H1 (cell line): Measurements from ENCODE around the gene EPN3. TPM values are rescaled to one million over a fixed set of nuclear protein-coding genes. Genes with fewer than 3 reads are reported as not detected.

ENCODE experiments used
- CTCF ChIA-PET: fragments of 300-600 bp; sonication (Branson Sonifier 250); formaldehyde crosslinking; loops from one replicate; lab custom pipeline; 2021; ENCODE audit not compliant: partially characterized antibody; lab: Charles Lee
- POLR2A ChIA-PET: fragments of 300-600 bp; sonication (Branson Sonifier 250); formaldehyde crosslinking; loops from one replicate; lab custom pipeline; 2021; ENCODE audit warnings: inconsistent platforms; ENCODE audit not compliant: partially characterized antibody; lab: Charles Lee
- DNase-seq, 2 experiments: peaks; one replicate each; pipeline versions ENCODE4 v3.0.0 to v3.0.0-alpha.2; 2010 to 2022; ENCODE audit warnings: low spot score in 2 of 2, low read depth in 1 of 2, mixed read lengths in 1 of 2
- FAIRE-seq: peaks from 2 replicates; lab custom pipeline; 2011; peaks lifted over from hg19 to GRCh38; lab: Jason Lieb, UNC
- H2AFZ ChIP-seq: 2 replicates; pipeline ENCODE4 v1.8.1; 2012; ENCODE audit warnings: low read length, inconsistent platforms
- H2AK5ac ChIP-seq: 2 replicates; pipeline ENCODE4 v1.6.1; 2013; ENCODE audit warnings: low read depth, low read length
- H2BK120ac ChIP-seq: replicated peaks from 2 replicates; pipeline ENCODE3; 2013; ENCODE audit warnings: low read depth, low read length, inconsistent platforms
- H2BK12ac ChIP-seq: 2 replicates; pipeline ENCODE4 v1.6.1; 2013; ENCODE audit warnings: low read depth, low read length
- H2BK15ac ChIP-seq: 2 replicates; pipeline ENCODE4 v1.6.1; 2013; ENCODE audit warnings: low read length
- H2BK20ac ChIP-seq: 2 replicates; pipeline ENCODE4 v1.6.1; 2013; ENCODE audit warnings: low read length
- H2BK5ac ChIP-seq: 2 replicates; pipeline ENCODE4 v1.6.1; 2013; ENCODE audit warnings: low read depth, low read length
- H3K14ac ChIP-seq: 2 replicates; pipeline ENCODE4 v1.6.1; 2013; ENCODE audit warnings: inconsistent platforms; ENCODE audit not compliant: insufficient read length
- H3K18ac ChIP-seq: 2 replicates; pipeline ENCODE4 v1.6.1; 2013; ENCODE audit warnings: low read length; ENCODE audit errors: extremely low read depth
- H3K23ac ChIP-seq: 2 replicates; pipeline ENCODE4 v1.6.1; 2013; ENCODE audit warnings: inconsistent platforms; ENCODE audit not compliant: insufficient read length
- H3K23me2 ChIP-seq: 2 replicates; pipeline ENCODE4 v1.6.1; 2013; ENCODE audit warnings: low read depth, low read length
- H3K27ac ChIP-seq: 2 replicates; pipeline ENCODE4 v1.6.1; 2011; ENCODE audit warnings: low read depth, low read length, inconsistent platforms
- H3K27me3 ChIP-seq, 4 experiments: replicated peaks in 1 of 4; 1 replicate in 1 of 4; 2 replicates in 3 of 4; pipeline versions ENCODE4 v1.6.1 to v1.8.1; 2011 to 2013; ENCODE audit warnings: low read length in 3 of 4, mild to moderate bottlenecking in 3 of 4, inconsistent platforms in 2 of 4, mixed read lengths in 2 of 4, moderate library complexity in 1 of 4; ENCODE audit not compliant: control insufficient read depth in 3 of 4, insufficient read depth in 3 of 4; ENCODE audit errors: extremely low read depth in 1 of 4
- H3K36me3 ChIP-seq, 4 experiments: 2 replicates each; pipeline versions ENCODE4 v1.6.1 to v1.8.1; 2011 to 2013; ENCODE audit warnings: mild to moderate bottlenecking in 4 of 4, low read length in 3 of 4, moderate library complexity in 2 of 4, control low read depth in 1 of 4, inconsistent platforms in 1 of 4; ENCODE audit not compliant: insufficient read depth in 4 of 4, control insufficient read depth in 2 of 4
- H3K4ac ChIP-seq: replicated peaks from 2 replicates; pipeline ENCODE3; 2013; ENCODE audit warnings: low read length, low read depth, mixed read lengths, inconsistent platforms; ENCODE audit not compliant: insufficient read length
- H3K4me1 ChIP-seq, 4 experiments: replicated peaks in 1 of 4; 1 replicate in 1 of 4; 2 replicates in 3 of 4; pipeline versions ENCODE4 v1.6.1 to v1.8.1; 2011 to 2013; ENCODE audit warnings: low read length in 3 of 4, inconsistent platforms in 2 of 4, mixed read lengths in 1 of 4; ENCODE audit not compliant: insufficient read depth in 4 of 4, control insufficient read depth in 3 of 4
- H3K4me2 ChIP-seq, 2 experiments: 2 replicates each; pipeline versions ENCODE4 v1.6.1 to v1.8.1; 2011 to 2013; ENCODE audit warnings: low read depth in 2 of 2, low read length in 2 of 2, control low read depth in 1 of 2, inconsistent platforms in 1 of 2, mild to moderate bottlenecking in 1 of 2; ENCODE audit not compliant: insufficient read depth in 1 of 2
- H3K4me3 ChIP-seq, 4 experiments: fragments of 200-600, 300-600 bp in 1 of 4; sonication (generic), shearing (Covaris generic), sonication (Bioruptor Twin) in 1 of 4; 2 replicates each; pipeline versions ENCODE4 v1.5.1 to v1.8.1; 2011 to 2016; ENCODE audit warnings: low read length in 4 of 4, low read depth in 3 of 4, control low read depth in 2 of 4, inconsistent platforms in 2 of 4, mild to moderate bottlenecking in 2 of 4, mixed read lengths in 1 of 4, moderate library complexity in 1 of 4; ENCODE audit not compliant: insufficient read depth in 2 of 4; ENCODE audit errors: extremely low read depth in 1 of 4
- H3K56ac ChIP-seq: replicated peaks from 2 replicates; pipeline ENCODE3; 2013; ENCODE audit warnings: low read depth, mild to moderate bottlenecking, mixed read lengths, low read length, inconsistent platforms; ENCODE audit not compliant: insufficient read length
- H3K79me1 ChIP-seq: 2 replicates; pipeline ENCODE4 v1.6.1; 2013; ENCODE audit warnings: low read depth, low read length, control low read depth
- H3K79me2 ChIP-seq, 2 experiments: 2 replicates each; pipeline versions ENCODE4 v1.6.1 to v1.8.1; 2012 to 2013; ENCODE audit warnings: low read length in 2 of 2, mild to moderate bottlenecking in 2 of 2, inconsistent platforms in 1 of 2; ENCODE audit not compliant: insufficient read depth in 2 of 2, control insufficient read depth in 1 of 2
- H3K9ac ChIP-seq, 4 experiments: replicated peaks in 1 of 4; 1 replicate in 1 of 4; 2 replicates in 3 of 4; pipeline versions ENCODE4 v1.6.1 to v1.8.1; 2011 to 2013; ENCODE audit warnings: low read depth in 3 of 4, low read length in 3 of 4, control low read depth in 2 of 4, mild to moderate bottlenecking in 2 of 4, moderate library complexity in 2 of 4, inconsistent platforms in 1 of 4; ENCODE audit errors: extremely low read depth in 1 of 4
- H3K9me3 ChIP-seq, 2 experiments: 2 replicates each; pipeline versions ENCODE4 v1.6.1 to v1.8.1; 2012 to 2013; ENCODE audit warnings: mild to moderate bottlenecking in 2 of 2, moderate library complexity in 2 of 2, control low read depth in 1 of 2, inconsistent platforms in 1 of 2, low read depth in 1 of 2, low read length in 1 of 2, mixed read lengths in 1 of 2; ENCODE audit not compliant: insufficient read depth in 2 of 2
- H4K20me1 ChIP-seq, 2 experiments: replicated peaks in 1 of 2; 2 replicates each; pipeline versions ENCODE3 to v1.8.1; 2011 to 2013; ENCODE audit warnings: inconsistent platforms in 2 of 2, low read length in 2 of 2, mild to moderate bottlenecking in 1 of 2; ENCODE audit not compliant: insufficient read depth in 2 of 2, control insufficient read depth in 1 of 2
- H4K5ac ChIP-seq: 2 replicates; pipeline ENCODE4 v1.6.1; 2013; ENCODE audit warnings: low read length, low read depth, mixed read lengths, inconsistent platforms; ENCODE audit not compliant: insufficient read length
- H4K8ac ChIP-seq: 2 replicates; pipeline ENCODE4 v1.8.0; 2013; ENCODE audit warnings: mild to moderate bottlenecking, moderate library complexity, low read length, inconsistent platforms; ENCODE audit not compliant: insufficient read depth; ENCODE audit errors: extremely low read depth
- H4K91ac ChIP-seq: replicated peaks from 2 replicates; pipeline ENCODE3; 2013; ENCODE audit warnings: low read length, mixed read lengths, inconsistent platforms; ENCODE audit not compliant: insufficient read length
- RAD21 ChIP-seq, 2 experiments: IDR thresholded peaks in 1 of 2; conservative IDR thresholded peaks in 1 of 2; 2 replicates each; pipeline ENCODE4 v1.6.1; 2011; ENCODE audit warnings: low read depth in 2 of 2, low read length in 2 of 2, improper control_type of control experiment in 1 of 2, inconsistent platforms in 1 of 2, mild to moderate bottlenecking in 1 of 2, moderate library complexity in 1 of 2
- SRF ChIP-seq: IDR thresholded peaks from 2 replicates; pipeline ENCODE4 v1.6.1; 2011; ENCODE audit warnings: mild to moderate bottlenecking, low read depth, low read length, moderate library complexity
- WGBS, 2 experiments: shearing (Covaris generic) in 1 of 2; methylation state at CpG; one replicate each; pipeline versions ENCODE4 v1.1.6 to v1.1.7; 2013 to 2015; ENCODE audit warnings: low lambda C conversion rate in 2 of 2, mixed read lengths in 2 of 2, inconsistent platforms in 1 of 2, low coverage in 1 of 2, missing lambda C conversion rate in 1 of 2; ENCODE audit not compliant: insufficient replicate concordance in 2 of 2, insufficient coverage in 1 of 2, insufficient read length in 1 of 2; ENCODE audit errors: extremely low coverage in 1 of 2, missing lambda C conversion rate in 1 of 2; 5-methylcytosine and 5-hydroxymethylcytosine counted together
- polyA plus RNA-seq, 7 experiments: library from polyadenylated mRNA; depleted of rRNA in 3 of 7; stranded (reverse) in 5 of 7; unstranded in 2 of 7; fragments of >200 nt in 5 of 7; fragments of 200-250 nt in 2 of 7; gene quantifications; 1 replicate in 5 of 7; 2 replicates in 1 of 7; 4 replicates in 1 of 7; pipeline versions ENCODE4 v1.2.1 to v1.2.3, GENCODE V29; 2011 to 2013; ENCODE audit warnings: missing spikeins in 2 of 7, mixed read lengths in 2 of 7
- total RNA-seq: library from RNA; stranded (reverse); fragmentation: NEBNext Ultra II Directional; extraction: Animal tissue kit (Norgen Biotek cat#: 25700); gene quantifications from 2 replicates; pipeline ENCODE4 v1.2.1, GENCODE V29; 2021
- TF ChIP-seq, protein P1 (sequence below), 3 experiments: IDR thresholded peaks; 1 replicate in 2 of 3; 2 replicates in 1 of 3; pipeline versions ENCODE4 v1.5.1 to v1.6.1; 2011; ENCODE audit warnings: low read length in 3 of 3, mild to moderate bottlenecking in 3 of 3, inconsistent platforms in 2 of 3, low read depth in 1 of 3, moderate library complexity in 1 of 3; ENCODE audit not compliant: insufficient read depth in 1 of 3; ENCODE audit errors: control extremely low read depth in 1 of 3

EPN3 gene
- total and polyA plus RNA-seq, 2 of the 8 experiments (the other 6 are each of a cell fraction or from before 2014, with no cell fraction given), result 6.7 to 7.9 TPM

DNA sequence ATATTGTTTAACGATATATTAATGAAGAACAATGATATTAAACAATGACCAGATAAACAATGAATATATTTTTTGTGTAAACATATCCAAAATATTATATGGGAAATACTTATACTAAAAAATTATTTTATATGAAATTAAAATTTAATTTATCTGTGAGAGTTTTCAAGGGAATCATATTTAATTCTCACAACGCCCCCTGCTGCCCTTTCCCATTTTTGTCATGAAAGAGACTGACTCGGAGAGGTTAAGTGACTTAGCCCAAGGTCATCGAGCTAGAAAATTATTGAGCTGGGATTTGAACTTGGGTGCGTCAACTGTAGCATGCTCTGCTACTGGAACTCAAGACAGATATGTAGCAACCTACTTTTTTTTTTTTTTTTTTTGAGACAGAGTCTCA is 31.5 kb upstream of the EPN3 start:
- Histone ChIP-seq H2BK20ac (no peak overlapping the region), H3K4ac (no peak overlapping the region), H2BK120ac (no peak overlapping the region), H2BK12ac (no peak overlapping the region), H2BK5ac (no peak overlapping the region), H4K91ac (no peak overlapping the region), H3K18ac (no peak overlapping the region), H3K56ac (no peak overlapping the region), H4K5ac (no peak overlapping the region), H2AK5ac (no peak overlapping the region), H2AFZ (no peak overlapping the region), H3K4me2 (no peak overlapping the region), H2BK15ac (no peak overlapping the region), H4K20me1 (no peaks in the 10 kb centered on the region), H3K14ac (no peak overlapping the region), H3K4me1 (peaks cover 5 to 9% (median 6%) of the 10 kb centered on the region in 4 experiments; a peak in 6 of 7 replicates), H3K4me3 (no peak overlapping the region), H3K23me2 (no peaks in the 10 kb centered on the region), H3K23ac (no peak overlapping the region), H3K36me3 (no peaks in the 10 kb centered on the region), H3K9ac (no peak overlapping the region), H3K27me3 (no peaks in the 10 kb centered on the region), H3K79me2 (no peaks in the 10 kb centered on the region), H3K9me3 (no peaks in the 10 kb centered on the region), H3K79me1 (no peaks in the 10 kb centered on the region), H3K27ac (no peak overlapping the region), H4K8ac (no peak overlapping the region)
- FAIRE-seq (no peak), DNase-seq (no peak)
- ChIA-PET CTCF (interaction anchor here (0.6 to 8.3 kb wide), 25 partner anchors 9 to 341 kb away, joined by 3 to 116 read pairs (median 6); partner anchors contain the start of genes CHAD, EPN3 and LRRC59), POLR2A (no interaction called here)
- WGBS, 2 experiments, result 63% methylated on average over 5 of the region's 5 CpGs; no CpG with 5 or more reads in 1 of the 2 experiments
- TF ChIP-seq, protein P1, sequence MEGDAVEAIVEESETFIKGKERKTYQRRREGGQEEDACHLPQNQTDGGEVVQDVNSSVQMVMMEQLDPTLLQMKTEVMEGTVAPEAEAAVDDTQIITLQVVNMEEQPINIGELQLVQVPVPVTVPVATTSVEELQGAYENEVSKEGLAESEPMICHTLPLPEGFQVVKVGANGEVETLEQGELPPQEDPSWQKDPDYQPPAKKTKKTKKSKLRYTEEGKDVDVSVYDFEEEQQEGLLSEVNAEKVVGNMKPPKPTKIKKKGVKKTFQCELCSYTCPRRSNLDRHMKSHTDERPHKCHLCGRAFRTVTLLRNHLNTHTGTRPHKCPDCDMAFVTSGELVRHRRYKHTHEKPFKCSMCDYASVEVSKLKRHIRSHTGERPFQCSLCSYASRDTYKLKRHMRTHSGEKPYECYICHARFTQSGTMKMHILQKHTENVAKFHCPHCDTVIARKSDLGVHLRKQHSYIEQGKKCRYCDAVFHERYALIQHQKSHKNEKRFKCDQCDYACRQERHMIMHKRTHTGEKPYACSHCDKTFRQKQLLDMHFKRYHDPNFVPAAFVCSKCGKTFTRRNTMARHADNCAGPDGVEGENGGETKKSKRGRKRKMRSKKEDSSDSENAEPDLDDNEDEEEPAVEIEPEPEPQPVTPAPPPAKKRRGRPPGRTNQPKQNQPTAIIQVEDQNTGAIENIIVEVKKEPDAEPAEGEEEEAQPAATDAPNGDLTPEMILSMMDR (IDR thresholded peaks at IDR 0.05; ENCODE audit: control extremely low read depth in 1 of 3, insufficient read depth in 1 of 3, low read depth in 1 of 3, low read length in 3 of 3), result peak in 2 of 3 experiments; percentile 11 to 43; a peak in 2 of 4 replicates
- TF ChIP-seq SRF, result no peak
- 0 out of 4 replicates have a peak, but pooled peaks of 1 of the 2 experiments have one; percentile 13 for TF ChIP-seq RAD21 (IDR thresholded peaks at IDR 0.05 in 1 of 2, conservative IDR thresholded peaks at IDR 0.05 in 1 of 2; ENCODE audit: low read depth in 2 of 2, low read length in 2 of 2)
